OCI-LY7 (cell line): ENCODE measurements around the gene TMEM243. TPM values are rescaled to one million over a fixed set of nuclear protein-coding genes. Genes with fewer than 3 reads are reported as not detected.

Experiments
- BruUV-seq: library from RNA; stranded (reverse); fragments of 400-500 nt; replicated peaks from 2 replicates; lab custom pipeline; 2021; lab: Mats Ljungman, UMichigan
- CTCF ChIA-PET: fragments of 300-600 bp; sonication (Branson Sonifier 250); formaldehyde crosslinking; loops from one replicate; lab custom pipeline; 2022; ENCODE audit warnings: antibody characterized with exemption; ENCODE audit not compliant: unreplicated experiment; lab: Charles Lee
- POLR2A ChIA-PET: fragments of 300-600 bp; sonication (Branson Sonifier 250); formaldehyde crosslinking; loops from one replicate; lab custom pipeline; 2022; ENCODE audit warnings: antibody characterized with exemption; lab: Charles Lee
- DNase-seq: peaks from one replicate; pipeline ENCODE4 v3.0.0-alpha.2; 2015; ENCODE audit warnings: low spot score
- H2AFZ ChIP-seq: fragments of 200-600 bp; sonication (generic), shearing (Covaris generic); 2 replicates; pipeline ENCODE4 v1.6.1; 2014; ENCODE audit warnings: mild to moderate bottlenecking, antibody characterized with exemption, low read length, moderate library complexity
- H3K27ac ChIP-seq: fragments of 200-600 bp; sonication (generic); 2 replicates; pipeline ENCODE4 v1.5.1; 2014; ENCODE audit warnings: mixed run types, low read depth, mild to moderate bottlenecking, moderate library complexity, low read length, inconsistent platforms; ENCODE audit not compliant: poor library complexity, severe bottlenecking
- H3K36me3 ChIP-seq: fragments of 200-600 bp; sonication (generic); 2 replicates; pipeline ENCODE4 v1.6.1; 2014; ENCODE audit warnings: mild to moderate bottlenecking, antibody characterized with exemption, low read length, moderate library complexity, mixed read lengths; ENCODE audit not compliant: insufficient read depth
- H3K4me1 ChIP-seq: fragments of 200-600 bp; sonication (generic); 2 replicates; pipeline ENCODE4 v1.5.1; 2014; ENCODE audit warnings: mild to moderate bottlenecking, low read length; ENCODE audit not compliant: insufficient read depth, poor library complexity, severe bottlenecking
- H3K4me2 ChIP-seq: fragments of 200-600 bp; sonication (generic); 2 replicates; pipeline ENCODE4 v1.6.1; 2014; ENCODE audit warnings: mild to moderate bottlenecking, low read length
- H3K4me3 ChIP-seq: fragments of 200-600 bp; sonication (generic); 2 replicates; pipeline ENCODE4 v1.5.1; 2014; ENCODE audit warnings: mild to moderate bottlenecking, low read depth, low read length; ENCODE audit not compliant: poor library complexity, severe bottlenecking
- H3K79me2 ChIP-seq: fragments of 200-600 bp; sonication (generic); 2 replicates; pipeline ENCODE4 v1.6.1; 2016; ENCODE audit warnings: low read depth, mild to moderate bottlenecking, low read length, moderate library complexity, mixed read lengths; ENCODE audit not compliant: insufficient read depth
- H3K9me2 ChIP-seq: fragments of 200-600 bp; sonication (generic); 2 replicates; pipeline ENCODE4 v1.6.1; 2016; ENCODE audit warnings: mild to moderate bottlenecking, low read length, mixed read lengths; ENCODE audit not compliant: insufficient read depth
- H3K9me3 ChIP-seq: fragments of 200-600 bp; sonication (generic); 2 replicates; pipeline ENCODE4 v1.6.1; 2014; ENCODE audit warnings: mild to moderate bottlenecking, mixed run types, low read length, mixed read lengths
- H4K20me1 ChIP-seq: fragments of 200-600 bp; sonication (generic); 2 replicates; pipeline ENCODE4 v1.6.1; 2014; ENCODE audit warnings: mild to moderate bottlenecking, antibody characterized with exemption, low read length, moderate library complexity, mixed read lengths; ENCODE audit not compliant: insufficient read depth
- CTCF ChIP-seq: fragments of 200-600 bp; sonication (generic); conservative IDR thresholded peaks from 2 replicates; pipeline ENCODE4 v1.5.1; 2014; ENCODE audit warnings: mild to moderate bottlenecking, antibody characterized with exemption, low read length, moderate library complexity, mixed read lengths
- EZH2phosphoT487 ChIP-seq: fragments of 200-600 bp; sonication (generic); IDR thresholded peaks from 2 replicates; pipeline ENCODE4 v1.6.1; 2018; ENCODE audit warnings: low read depth, borderline replicate concordance, mild to moderate bottlenecking, mixed run types, antibody characterized with exemption, low read length, moderate library complexity, mixed read lengths
- intact Hi-C: fragments of 100-400 bp; cut with micrococcal nuclease; formaldehyde crosslinking; loops from one replicate; pipeline ENCODE4 v1.10.0; 2022; ENCODE audit not compliant: unreplicated experiment
- total RNA-seq, 2 experiments: library from RNA; depleted of rRNA in 1 of 2; stranded (reverse); fragments of >200 nt in 1 of 2; shearing (Covaris generic) in 1 of 2; gene quantifications; 2 replicates each; pipeline ENCODE4 v1.2.3, GENCODE V29; 2014 to 2022

TMEM243 gene
- total RNA-seq, 2 experiments from 2014 or later, result 88.7 to 126 TPM

GRCh38 chr7:87178320-87178719, 41.2 kb downstream of the TMEM243 start:
- no peaks in the 10 kb centered on the region for H3K4me1 ChIP-seq
- TF ChIP-seq CTCF, result no peak
- no peak for TF ChIP-seq EZH2phosphoT487
- H3K27ac ChIP-seq, result no peak overlapping the region
- intact Hi-C loops, result no loop called here
- DNase-seq, result no peak
- no peak overlapping the region for H2AFZ ChIP-seq
- H3K9me3 ChIP-seq, result no peaks in the 10 kb centered on the region
- no peak overlapping the region for H3K4me2 ChIP-seq
- peaks cover 98% of the 10 kb centered on the region for H3K36me3 ChIP-seq
- ChIA-PET POLR2A (interaction anchor here (1.5 to 11.2 kb wide), 2 partner anchors 9 to 21 kb away, joined by 3 to 137 read pairs; partner anchors contain the start of gene DMTF1), CTCF (no interaction called here)
- 0 out of 2 replicates have a peak, but pooled peaks cover 4% of the 10 kb centered on the region for H4K20me1 ChIP-seq
- H3K9me2 ChIP-seq, result no peaks in the 10 kb centered on the region
- H3K4me3 ChIP-seq, result no peak overlapping the region
- H3K79me2 ChIP-seq, result peaks cover 23% of the 10 kb centered on the region; the same call in 1 of the 2 replicates
- no TSS peak for BruUV-seq

GRCh38 chr7:87173471-87173870, 46.1 kb downstream of the TMEM243 start:
- ChIA-PET CTCF (no interaction called here), POLR2A (interaction anchor here (1.1 to 11.2 kb wide), 7 partner anchors 7 to 24 kb away, joined by 5 to 137 read pairs (median 12); partner anchors contain the start of gene DMTF1)
- no peak for DNase-seq
- H3K4me1 ChIP-seq, result no peaks in the 10 kb centered on the region
- H3K27ac ChIP-seq, result no peak overlapping the region
- H3K36me3 ChIP-seq, result peaks cover 100% of the 10 kb centered on the region
- BruUV-seq, result no TSS peak
- TF ChIP-seq EZH2phosphoT487 (no peak), CTCF (no peak)
- H4K20me1 ChIP-seq, result no peaks in the 10 kb centered on the region; the same call in 1 of the 2 replicates
- H3K79me2 ChIP-seq, result peaks cover 18% of the 10 kb centered on the region; the same call in 1 of the 2 replicates
- H3K4me3 ChIP-seq, result no peak overlapping the region
- H3K9me2 ChIP-seq, result no peaks in the 10 kb centered on the region
- H3K4me2 ChIP-seq, result no peak overlapping the region
- H2AFZ ChIP-seq, result no peak overlapping the region
- no peaks in the 10 kb centered on the region for H3K9me3 ChIP-seq
- intact Hi-C loops, result no loop called here

GRCh38 chr7:87171282-87171934, 48.1 kb downstream of the TMEM243 start:
- TF ChIP-seq CTCF (no peak), EZH2phosphoT487 (no peak)

More at GRCh38 chr7:87171282-87171934, 48.1 kb downstream of the TMEM243 start:
- no peak for DNase-seq
- H3K9me2 ChIP-seq, result no peaks in the 10 kb centered on the region
- H3K4me3 ChIP-seq, result no peak overlapping the region
- no peaks in the 10 kb centered on the region; the same call in 1 of the 2 replicates for H4K20me1 ChIP-seq
- intact Hi-C loops, result no loop called here
- peaks cover 16% of the 10 kb centered on the region; the same call in 1 of the 2 replicates for H3K79me2 ChIP-seq
- POLR2A ChIA-PET, result interaction anchor here (0.6 to 11.2 kb wide), 7 partner anchors 8 to 122 kb away, joined by 3 to 137 read pairs (median 12); partner anchors contain the start of gene DMTF1
- H3K36me3 ChIP-seq, result peaks cover 100% of the 10 kb centered on the region
- H3K27ac ChIP-seq, result no peak overlapping the region
- CTCF ChIA-PET, result no interaction called here
- no peaks in the 10 kb centered on the region for H3K4me1 ChIP-seq
- H3K4me2 ChIP-seq, result no peak overlapping the region
- H3K9me3 ChIP-seq, result no peaks in the 10 kb centered on the region
- no TSS peak for BruUV-seq
- H2AFZ ChIP-seq, result no peak overlapping the region
